Ishikawa (cell line): Measurements from ENCODE around the gene MIPOL1.

Experiments
- CEBPB ChIP-seq: IDR thresholded peaks from 2 replicates; pipeline ENCODE4 v1.6.1; 2012
- CREB1 ChIP-seq: IDR thresholded peaks from 2 replicates; pipeline ENCODE4 v1.6.1; 2012; ENCODE audit warnings: low read depth
- EGR1 ChIP-seq: IDR thresholded peaks from 2 replicates; pipeline ENCODE4 v1.6.1; 2012
- EP300 ChIP-seq: IDR thresholded peaks from 2 replicates; pipeline ENCODE4 v1.6.1; 2012; ENCODE audit warnings: borderline replicate concordance
- FOXM1 ChIP-seq: IDR thresholded peaks from 2 replicates; pipeline ENCODE4 v1.6.1; 2012; ENCODE audit warnings: low read depth, borderline replicate concordance
- NFIC ChIP-seq: IDR thresholded peaks from 2 replicates; pipeline ENCODE4 v1.6.1; 2012
- RAD21 ChIP-seq: IDR thresholded peaks from 2 replicates; pipeline ENCODE4 v1.6.1; 2012; ENCODE audit warnings: low read depth
- TAF1 ChIP-seq: IDR thresholded peaks from 2 replicates; pipeline ENCODE4 v1.6.1; 2012; ENCODE audit warnings: low read depth, mild to moderate bottlenecking
- TCF12 ChIP-seq: IDR thresholded peaks from 2 replicates; pipeline ENCODE4 v1.6.1; 2012; ENCODE audit warnings: low read depth
- TEAD4 ChIP-seq: IDR thresholded peaks from 2 replicates; pipeline ENCODE4 v1.6.1; 2012
- YY1 ChIP-seq: IDR thresholded peaks from 2 replicates; pipeline ENCODE4 v1.6.1; 2012; ENCODE audit warnings: low read depth
- ZBTB7A ChIP-seq: IDR thresholded peaks from 2 replicates; pipeline ENCODE4 v1.6.1; 2012; ENCODE audit warnings: low read depth
- TF ChIP-seq, protein P1 (sequence below): IDR thresholded peaks from 2 replicates; pipeline ENCODE4 v1.6.1; 2012; ENCODE audit warnings: low read depth, mild to moderate bottlenecking
- TF ChIP-seq, protein P2 (sequence below): IDR thresholded peaks from 2 replicates; pipeline ENCODE4 v1.6.1; 2012
- TF ChIP-seq, protein P3 (sequence below): IDR thresholded peaks from 2 replicates; pipeline ENCODE4 v1.6.1; 2012

MIPOL1 gene

DNA sequence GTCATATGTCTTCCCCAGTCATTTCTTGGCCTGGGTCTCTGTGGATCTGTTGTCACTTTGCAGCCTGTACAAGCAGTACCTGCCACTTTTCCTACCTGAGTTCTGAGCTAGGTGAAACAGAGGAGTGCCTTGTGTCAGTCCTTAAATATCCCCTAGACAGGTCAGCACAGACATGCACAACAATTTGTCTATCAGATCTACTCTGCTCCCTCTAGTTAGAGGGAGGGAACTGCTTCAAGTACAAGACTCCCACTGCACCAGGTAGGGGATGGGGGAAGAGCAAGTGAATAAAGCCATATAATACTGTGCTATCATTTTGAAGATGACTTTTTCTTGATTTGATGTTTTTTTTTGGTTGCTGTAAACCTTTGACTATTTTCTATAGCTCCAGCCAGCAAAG, 39.4 kb downstream of the MIPOL1 start:
- TF ChIP-seq, protein P1, sequence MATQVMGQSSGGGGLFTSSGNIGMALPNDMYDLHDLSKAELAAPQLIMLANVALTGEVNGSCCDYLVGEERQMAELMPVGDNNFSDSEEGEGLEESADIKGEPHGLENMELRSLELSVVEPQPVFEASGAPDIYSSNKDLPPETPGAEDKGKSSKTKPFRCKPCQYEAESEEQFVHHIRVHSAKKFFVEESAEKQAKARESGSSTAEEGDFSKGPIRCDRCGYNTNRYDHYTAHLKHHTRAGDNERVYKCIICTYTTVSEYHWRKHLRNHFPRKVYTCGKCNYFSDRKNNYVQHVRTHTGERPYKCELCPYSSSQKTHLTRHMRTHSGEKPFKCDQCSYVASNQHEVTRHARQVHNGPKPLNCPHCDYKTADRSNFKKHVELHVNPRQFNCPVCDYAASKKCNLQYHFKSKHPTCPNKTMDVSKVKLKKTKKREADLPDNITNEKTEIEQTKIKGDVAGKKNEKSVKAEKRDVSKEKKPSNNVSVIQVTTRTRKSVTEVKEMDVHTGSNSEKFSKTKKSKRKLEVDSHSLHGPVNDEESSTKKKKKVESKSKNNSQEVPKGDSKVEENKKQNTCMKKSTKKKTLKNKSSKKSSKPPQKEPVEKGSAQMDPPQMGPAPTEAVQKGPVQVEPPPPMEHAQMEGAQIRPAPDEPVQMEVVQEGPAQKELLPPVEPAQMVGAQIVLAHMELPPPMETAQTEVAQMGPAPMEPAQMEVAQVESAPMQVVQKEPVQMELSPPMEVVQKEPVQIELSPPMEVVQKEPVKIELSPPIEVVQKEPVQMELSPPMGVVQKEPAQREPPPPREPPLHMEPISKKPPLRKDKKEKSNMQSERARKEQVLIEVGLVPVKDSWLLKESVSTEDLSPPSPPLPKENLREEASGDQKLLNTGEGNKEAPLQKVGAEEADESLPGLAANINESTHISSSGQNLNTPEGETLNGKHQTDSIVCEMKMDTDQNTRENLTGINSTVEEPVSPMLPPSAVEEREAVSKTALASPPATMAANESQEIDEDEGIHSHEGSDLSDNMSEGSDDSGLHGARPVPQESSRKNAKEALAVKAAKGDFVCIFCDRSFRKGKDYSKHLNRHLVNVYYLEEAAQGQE, result no peak
- TF ChIP-seq EP300, result no peak
- no peak for TF ChIP-seq TEAD4
- TF ChIP-seq FOXM1, result no peak
- no peak for TF ChIP-seq NFIC
- TF ChIP-seq TCF12, result no peak
- TF ChIP-seq EGR1, result no peak
- no peak for TF ChIP-seq CEBPB
- TF ChIP-seq, protein P2, sequence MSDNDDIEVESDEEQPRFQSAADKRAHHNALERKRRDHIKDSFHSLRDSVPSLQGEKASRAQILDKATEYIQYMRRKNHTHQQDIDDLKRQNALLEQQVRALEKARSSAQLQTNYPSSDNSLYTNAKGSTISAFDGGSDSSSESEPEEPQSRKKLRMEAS, result no peak
- TF ChIP-seq, protein P3, sequence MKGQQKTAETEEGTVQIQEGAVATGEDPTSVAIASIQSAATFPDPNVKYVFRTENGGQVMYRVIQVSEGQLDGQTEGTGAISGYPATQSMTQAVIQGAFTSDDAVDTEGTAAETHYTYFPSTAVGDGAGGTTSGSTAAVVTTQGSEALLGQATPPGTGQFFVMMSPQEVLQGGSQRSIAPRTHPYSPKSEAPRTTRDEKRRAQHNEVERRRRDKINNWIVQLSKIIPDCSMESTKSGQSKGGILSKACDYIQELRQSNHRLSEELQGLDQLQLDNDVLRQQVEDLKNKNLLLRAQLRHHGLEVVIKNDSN, result no peak
- TF ChIP-seq CREB1, result no peak
- no peak for TF ChIP-seq RAD21
- no peak for TF ChIP-seq ZBTB7A
- TF ChIP-seq YY1, result no peak

DNA sequence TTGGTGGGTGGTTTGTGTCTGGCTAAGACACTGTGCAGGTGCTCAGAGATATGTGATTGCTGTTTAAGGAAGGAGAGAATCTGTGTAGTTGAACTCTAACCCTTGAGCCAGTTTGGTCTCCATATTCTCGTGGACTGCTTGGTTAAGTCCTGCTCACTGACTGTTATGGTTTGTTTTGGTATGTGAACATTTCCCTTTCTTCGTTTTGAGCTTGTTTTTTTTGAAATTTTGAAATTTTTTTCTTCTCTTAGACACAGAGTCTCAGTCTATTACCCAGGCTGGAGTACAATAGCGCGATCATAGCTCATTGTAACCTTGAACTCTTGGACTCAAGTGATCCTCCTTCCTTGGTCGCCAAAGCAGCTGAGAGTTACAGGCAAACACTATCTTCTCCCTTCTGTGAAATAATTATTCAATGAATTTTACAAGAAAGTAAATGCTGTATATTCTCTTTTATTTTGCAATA, 40.0 kb downstream of the MIPOL1 start:
- TF ChIP-seq, protein P2, result no peak
- no peak for TF ChIP-seq NFIC
- TF ChIP-seq RAD21, result no peak
- TF ChIP-seq TAF1, result no peak
- TF ChIP-seq, protein P1, result no peak
- no peak for TF ChIP-seq EGR1
- no peak for TF ChIP-seq TCF12
- TF ChIP-seq YY1, result no peak

DNA sequence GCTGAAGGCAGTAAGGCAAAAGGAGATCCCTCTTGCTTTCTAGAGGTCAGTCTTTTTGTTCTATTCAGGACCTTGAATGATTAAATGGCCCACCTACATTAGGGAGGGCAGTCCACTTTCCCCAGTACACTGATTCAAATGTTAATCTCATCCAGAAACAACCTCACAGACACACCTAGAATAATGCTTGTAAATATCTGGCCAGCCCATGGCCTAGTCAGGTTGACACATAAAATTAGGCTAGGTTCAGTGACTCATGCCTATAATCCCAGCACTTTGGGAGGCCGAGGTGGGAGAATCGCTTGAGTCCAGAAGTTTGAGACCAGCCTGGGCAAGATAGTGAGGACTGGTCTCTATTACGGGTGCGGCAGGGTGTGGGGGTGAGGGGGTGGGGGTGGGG, 43.5 kb downstream of the MIPOL1 start:
- TF ChIP-seq FOXM1 (no peak), ZBTB7A (no peak), TAF1 (no peak), YY1 (no peak), EGR1 (no peak), TCF12 (no peak), CEBPB (no peak), RAD21 (no peak), TEAD4 (no peak), EP300 (no peak), CREB1 (no peak), NFIC (no peak)
- TF ChIP-seq, protein P1, result no peak
- TF ChIP-seq, protein P2, result no peak
- TF ChIP-seq, protein P3, result no peak

DNA sequence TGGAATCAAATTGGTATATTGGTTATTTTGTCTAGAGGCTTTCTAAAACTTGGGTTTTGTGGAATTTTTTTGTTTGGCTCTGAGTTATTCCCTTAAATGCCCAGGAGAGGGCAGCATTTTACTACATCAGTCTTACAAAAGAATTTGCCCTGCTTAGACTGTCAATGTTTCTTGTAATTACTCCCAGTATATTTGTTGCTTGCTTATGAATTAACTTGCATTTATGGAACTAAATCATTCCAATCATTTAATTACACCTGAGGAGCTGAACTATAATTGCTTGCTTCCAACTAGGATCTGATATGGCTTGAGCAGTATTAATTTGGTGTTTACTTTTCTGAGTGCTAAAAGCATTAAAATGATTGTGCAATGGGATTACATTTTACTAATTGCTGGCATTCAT, 48.7 kb downstream of the MIPOL1 start:
- TF ChIP-seq TCF12 (no peak), CEBPB (0 out of 2 replicates have a peak, but pooled peaks have one; percentile 14), TEAD4 (0 out of 2 replicates have a peak, but pooled peaks have one; percentile 7), RAD21 (peak; percentile 74), EGR1 (no peak)
